Liver (tissue), 3 donors: ENCODE measurements around the gene RALGPS1.

Source experiments
- EGR1 ChIP-seq, 2 donors: IDR thresholded peaks; 2 replicates each; pipeline ENCODE4 v1.6.1; 2016 to 2018; ENCODE audit warnings: antibody characterized with exemption in 2 of 2, low read depth in 2 of 2
- TAF1 ChIP-seq: conservative IDR thresholded peaks from 2 replicates; pipeline ENCODE4 v1.6.1; 2016; ENCODE audit warnings: antibody characterized with exemption, mild to moderate bottlenecking
- YY1 ChIP-seq: IDR thresholded peaks from 2 replicates; pipeline ENCODE4 v1.6.1; 2016; ENCODE audit warnings: antibody characterized with exemption, mild to moderate bottlenecking
- TF ChIP-seq, protein P1 (sequence below): fragments of 150-350 bp; IDR thresholded peaks from 2 replicates; pipeline ENCODE4 v1.5.1; 2017; ENCODE audit warnings: improper control_type of control experiment, low read depth, low read length; ENCODE audit not compliant: missing input control
- TF ChIP-seq, protein P2 (sequence below): IDR thresholded peaks from 2 replicates; pipeline ENCODE4 v1.6.1; 2016; ENCODE audit warnings: antibody characterized with exemption, mild to moderate bottlenecking
- donor health status: healthy.
- donor health status: healthy.

DNA sequence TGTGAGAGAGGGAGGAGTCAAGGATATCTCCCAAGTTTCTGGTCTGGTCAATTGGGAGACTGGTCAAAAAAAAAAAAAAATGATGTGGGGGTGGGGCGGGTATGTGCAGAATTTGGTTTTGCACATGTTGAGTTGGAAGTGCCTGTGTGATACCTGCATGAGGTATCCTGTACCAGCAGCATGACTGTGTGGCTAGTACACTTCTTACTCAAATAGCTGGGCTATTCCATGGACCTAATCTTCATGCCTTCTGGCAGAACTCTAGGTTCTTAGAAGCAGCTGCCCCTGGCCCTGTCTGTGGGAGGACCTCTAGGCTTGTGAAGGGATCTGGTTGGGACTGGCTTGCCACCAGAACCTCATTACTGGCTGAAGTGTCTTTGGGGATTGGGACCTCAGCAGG lies 93.5 kb downstream of the RALGPS1 start:
- TF ChIP-seq, protein P1, sequence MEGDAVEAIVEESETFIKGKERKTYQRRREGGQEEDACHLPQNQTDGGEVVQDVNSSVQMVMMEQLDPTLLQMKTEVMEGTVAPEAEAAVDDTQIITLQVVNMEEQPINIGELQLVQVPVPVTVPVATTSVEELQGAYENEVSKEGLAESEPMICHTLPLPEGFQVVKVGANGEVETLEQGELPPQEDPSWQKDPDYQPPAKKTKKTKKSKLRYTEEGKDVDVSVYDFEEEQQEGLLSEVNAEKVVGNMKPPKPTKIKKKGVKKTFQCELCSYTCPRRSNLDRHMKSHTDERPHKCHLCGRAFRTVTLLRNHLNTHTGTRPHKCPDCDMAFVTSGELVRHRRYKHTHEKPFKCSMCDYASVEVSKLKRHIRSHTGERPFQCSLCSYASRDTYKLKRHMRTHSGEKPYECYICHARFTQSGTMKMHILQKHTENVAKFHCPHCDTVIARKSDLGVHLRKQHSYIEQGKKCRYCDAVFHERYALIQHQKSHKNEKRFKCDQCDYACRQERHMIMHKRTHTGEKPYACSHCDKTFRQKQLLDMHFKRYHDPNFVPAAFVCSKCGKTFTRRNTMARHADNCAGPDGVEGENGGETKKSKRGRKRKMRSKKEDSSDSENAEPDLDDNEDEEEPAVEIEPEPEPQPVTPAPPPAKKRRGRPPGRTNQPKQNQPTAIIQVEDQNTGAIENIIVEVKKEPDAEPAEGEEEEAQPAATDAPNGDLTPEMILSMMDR = no peak
- TF ChIP-seq YY1 (no peak), EGR1 (IDR thresholded peaks at IDR 0.05; ENCODE audit: low read depth in 2 of 2) (no peak), TAF1 (no peak)
- TF ChIP-seq, protein P2, sequence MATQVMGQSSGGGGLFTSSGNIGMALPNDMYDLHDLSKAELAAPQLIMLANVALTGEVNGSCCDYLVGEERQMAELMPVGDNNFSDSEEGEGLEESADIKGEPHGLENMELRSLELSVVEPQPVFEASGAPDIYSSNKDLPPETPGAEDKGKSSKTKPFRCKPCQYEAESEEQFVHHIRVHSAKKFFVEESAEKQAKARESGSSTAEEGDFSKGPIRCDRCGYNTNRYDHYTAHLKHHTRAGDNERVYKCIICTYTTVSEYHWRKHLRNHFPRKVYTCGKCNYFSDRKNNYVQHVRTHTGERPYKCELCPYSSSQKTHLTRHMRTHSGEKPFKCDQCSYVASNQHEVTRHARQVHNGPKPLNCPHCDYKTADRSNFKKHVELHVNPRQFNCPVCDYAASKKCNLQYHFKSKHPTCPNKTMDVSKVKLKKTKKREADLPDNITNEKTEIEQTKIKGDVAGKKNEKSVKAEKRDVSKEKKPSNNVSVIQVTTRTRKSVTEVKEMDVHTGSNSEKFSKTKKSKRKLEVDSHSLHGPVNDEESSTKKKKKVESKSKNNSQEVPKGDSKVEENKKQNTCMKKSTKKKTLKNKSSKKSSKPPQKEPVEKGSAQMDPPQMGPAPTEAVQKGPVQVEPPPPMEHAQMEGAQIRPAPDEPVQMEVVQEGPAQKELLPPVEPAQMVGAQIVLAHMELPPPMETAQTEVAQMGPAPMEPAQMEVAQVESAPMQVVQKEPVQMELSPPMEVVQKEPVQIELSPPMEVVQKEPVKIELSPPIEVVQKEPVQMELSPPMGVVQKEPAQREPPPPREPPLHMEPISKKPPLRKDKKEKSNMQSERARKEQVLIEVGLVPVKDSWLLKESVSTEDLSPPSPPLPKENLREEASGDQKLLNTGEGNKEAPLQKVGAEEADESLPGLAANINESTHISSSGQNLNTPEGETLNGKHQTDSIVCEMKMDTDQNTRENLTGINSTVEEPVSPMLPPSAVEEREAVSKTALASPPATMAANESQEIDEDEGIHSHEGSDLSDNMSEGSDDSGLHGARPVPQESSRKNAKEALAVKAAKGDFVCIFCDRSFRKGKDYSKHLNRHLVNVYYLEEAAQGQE = no peak
